ENCODE results near the gene ZNRF3. TPM values are rescaled to one million over a fixed set of nuclear protein-coding genes. Genes with fewer than 3 reads are reported as not detected.

ZNRF3 gene
- total RNA-seq, 2 donors from 2014 or later, result 7.9 to 11.5 TPM

DNA sequence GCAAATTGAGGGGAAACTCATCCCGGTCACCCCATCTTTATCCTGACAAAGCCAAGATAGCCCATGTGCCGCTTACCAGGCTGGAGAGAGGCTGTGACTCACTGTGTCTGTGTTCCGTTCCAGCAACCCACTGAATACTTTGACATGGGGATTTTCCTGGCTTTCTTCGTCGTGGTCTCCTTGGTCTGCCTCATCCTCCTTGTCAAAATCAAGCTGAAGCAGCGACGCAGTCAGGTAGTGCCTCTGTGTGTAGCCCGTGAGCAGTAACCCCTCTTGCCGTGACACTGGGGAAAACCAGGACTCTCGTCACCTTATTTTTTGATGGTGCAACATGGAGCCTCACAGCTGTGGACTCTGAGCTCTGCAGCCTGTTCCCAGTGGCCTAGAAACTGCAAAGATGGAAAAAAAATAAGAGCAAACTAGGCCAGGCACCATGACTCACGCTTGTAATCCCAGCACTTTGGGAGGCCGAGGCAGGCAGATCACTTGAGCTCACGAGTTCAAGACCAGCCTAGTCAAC, 161.3 kb downstream of the ZNRF3 start:
- H3K36me3 ChIP-seq, result peaks cover 39% of the 10 kb centered on the region

DNA sequence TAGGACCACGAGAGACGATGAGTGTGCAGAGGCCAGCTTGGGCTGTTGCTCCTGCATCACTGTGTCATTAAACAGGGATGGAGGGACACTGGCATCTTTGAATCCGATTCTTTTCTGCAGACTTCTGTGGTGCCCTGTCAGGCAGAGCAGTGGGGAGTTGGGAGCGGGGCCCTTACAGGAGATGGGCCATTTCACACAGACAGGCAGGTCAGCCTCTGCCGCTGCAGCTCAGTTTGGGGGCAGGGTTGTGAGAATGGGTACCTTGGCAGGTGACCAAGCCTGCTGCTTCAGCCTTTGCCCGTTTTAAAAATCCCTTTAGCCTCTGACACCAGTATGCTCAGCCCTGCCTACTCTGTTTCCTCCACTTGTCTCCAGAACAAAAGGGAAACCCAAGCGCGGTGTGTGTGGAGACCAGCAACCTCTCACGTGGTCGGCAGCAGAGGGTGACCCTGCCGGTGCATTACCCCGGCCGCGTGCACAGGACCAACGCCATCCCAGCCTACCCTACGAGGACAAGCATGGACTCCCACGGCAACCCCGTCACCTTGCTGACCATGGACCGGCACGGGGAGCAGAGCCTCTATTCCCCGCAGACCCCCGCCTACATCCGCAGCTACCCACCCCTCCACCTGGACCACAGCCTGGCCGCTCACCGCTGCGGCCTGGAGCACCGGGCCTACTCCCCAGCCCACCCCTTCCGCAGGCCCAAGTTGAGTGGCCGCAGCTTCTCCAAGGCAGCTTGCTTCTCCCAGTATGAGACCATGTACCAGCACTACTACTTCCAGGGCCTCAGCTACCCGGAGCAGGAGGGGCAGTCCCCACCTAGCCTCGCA, 165.7 kb downstream of the ZNRF3 start:
- Histone ChIP-seq H3K27me3 (no peaks in the 10 kb centered on the region), H3K36me3 (peaks cover 49% of the 10 kb centered on the region), H3K27ac (no peak overlapping the region), H3K4me1 (peaks cover 0 to 5% of the 10 kb centered on the region in 2 donors), H3K9me3 (no peaks in the 10 kb centered on the region), H3K4me3 (no peak overlapping the region)
- TF ChIP-seq, protein P1, sequence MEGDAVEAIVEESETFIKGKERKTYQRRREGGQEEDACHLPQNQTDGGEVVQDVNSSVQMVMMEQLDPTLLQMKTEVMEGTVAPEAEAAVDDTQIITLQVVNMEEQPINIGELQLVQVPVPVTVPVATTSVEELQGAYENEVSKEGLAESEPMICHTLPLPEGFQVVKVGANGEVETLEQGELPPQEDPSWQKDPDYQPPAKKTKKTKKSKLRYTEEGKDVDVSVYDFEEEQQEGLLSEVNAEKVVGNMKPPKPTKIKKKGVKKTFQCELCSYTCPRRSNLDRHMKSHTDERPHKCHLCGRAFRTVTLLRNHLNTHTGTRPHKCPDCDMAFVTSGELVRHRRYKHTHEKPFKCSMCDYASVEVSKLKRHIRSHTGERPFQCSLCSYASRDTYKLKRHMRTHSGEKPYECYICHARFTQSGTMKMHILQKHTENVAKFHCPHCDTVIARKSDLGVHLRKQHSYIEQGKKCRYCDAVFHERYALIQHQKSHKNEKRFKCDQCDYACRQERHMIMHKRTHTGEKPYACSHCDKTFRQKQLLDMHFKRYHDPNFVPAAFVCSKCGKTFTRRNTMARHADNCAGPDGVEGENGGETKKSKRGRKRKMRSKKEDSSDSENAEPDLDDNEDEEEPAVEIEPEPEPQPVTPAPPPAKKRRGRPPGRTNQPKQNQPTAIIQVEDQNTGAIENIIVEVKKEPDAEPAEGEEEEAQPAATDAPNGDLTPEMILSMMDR (IDR thresholded peaks at IDR 0.05), result no peak
- no peak for DNase-seq (ENCODE audit: low spot score)

More for the DNA sequence above, 161.3 kb downstream of the ZNRF3 start:
- Histone ChIP-seq H3K4me1 (peaks cover 0 to 19% of the 10 kb centered on the region in 2 donors), H3K9me3 (no peaks in the 10 kb centered on the region), H3K27me3 (no peaks in the 10 kb centered on the region), H3K27ac (peak overlapping the region; percentile 31 to 42), H3K4me3 (no peak overlapping the region)
- TF ChIP-seq, protein P1 (IDR thresholded peaks at IDR 0.05), result no peak
- DNase-seq (ENCODE audit: low spot score), result no peak

DNA sequence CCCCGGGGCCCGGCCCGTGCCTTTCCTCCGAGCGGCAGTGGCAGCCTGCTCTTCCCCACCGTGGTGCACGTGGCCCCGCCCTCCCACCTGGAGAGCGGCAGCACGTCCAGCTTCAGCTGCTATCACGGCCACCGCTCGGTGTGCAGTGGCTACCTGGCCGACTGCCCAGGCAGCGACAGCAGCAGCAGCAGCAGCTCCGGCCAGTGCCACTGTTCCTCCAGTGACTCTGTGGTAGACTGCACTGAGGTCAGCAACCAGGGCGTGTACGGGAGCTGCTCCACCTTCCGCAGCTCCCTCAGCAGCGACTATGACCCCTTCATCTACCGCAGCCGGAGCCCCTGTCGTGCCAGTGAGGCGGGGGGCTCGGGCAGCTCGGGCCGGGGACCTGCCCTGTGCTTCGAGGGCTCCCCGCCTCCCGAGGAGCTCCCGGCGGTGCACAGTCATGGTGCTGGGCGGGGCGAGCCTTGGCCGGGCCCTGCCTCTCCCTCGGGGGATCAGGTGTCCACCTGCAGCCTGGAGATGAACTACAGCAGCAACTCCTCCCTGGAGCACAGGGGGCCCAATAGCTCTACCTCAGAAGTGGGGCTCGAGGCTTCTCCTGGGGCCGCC, 166.4 kb downstream of the ZNRF3 start:
- H3K4me1 ChIP-seq, result no peaks in the 10 kb centered on the region
- no peak overlapping the region for H3K4me3 ChIP-seq
- DNase-seq (ENCODE audit: low spot score), result no peak
- H3K36me3 ChIP-seq, result peaks cover 45% of the 10 kb centered on the region
- no peak overlapping the region for H3K27ac ChIP-seq
- no peaks in the 10 kb centered on the region for H3K27me3 ChIP-seq
- TF ChIP-seq, protein P1 (IDR thresholded peaks at IDR 0.05), result no peak
- no peaks in the 10 kb centered on the region for H3K9me3 ChIP-seq

DNA sequence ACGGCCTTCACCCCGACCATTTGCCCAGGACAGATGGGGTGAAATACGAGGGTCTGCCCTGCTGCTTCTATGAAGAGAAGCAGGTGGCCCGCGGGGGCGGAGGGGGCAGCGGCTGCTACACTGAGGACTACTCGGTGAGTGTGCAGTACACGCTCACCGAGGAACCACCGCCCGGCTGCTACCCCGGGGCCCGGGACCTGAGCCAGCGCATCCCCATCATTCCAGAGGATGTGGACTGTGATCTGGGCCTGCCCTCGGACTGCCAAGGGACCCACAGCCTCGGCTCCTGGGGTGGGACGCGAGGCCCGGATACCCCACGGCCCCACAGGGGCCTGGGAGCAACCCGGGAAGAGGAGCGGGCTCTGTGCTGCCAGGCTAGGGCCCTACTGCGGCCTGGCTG, 167.1 kb downstream of the ZNRF3 start:
- peaks cover 41% of the 10 kb centered on the region for H3K36me3 ChIP-seq
- H3K4me1 ChIP-seq, result no peaks in the 10 kb centered on the region
- TF ChIP-seq, protein P1 (IDR thresholded peaks at IDR 0.05), result no peak

DNA sequence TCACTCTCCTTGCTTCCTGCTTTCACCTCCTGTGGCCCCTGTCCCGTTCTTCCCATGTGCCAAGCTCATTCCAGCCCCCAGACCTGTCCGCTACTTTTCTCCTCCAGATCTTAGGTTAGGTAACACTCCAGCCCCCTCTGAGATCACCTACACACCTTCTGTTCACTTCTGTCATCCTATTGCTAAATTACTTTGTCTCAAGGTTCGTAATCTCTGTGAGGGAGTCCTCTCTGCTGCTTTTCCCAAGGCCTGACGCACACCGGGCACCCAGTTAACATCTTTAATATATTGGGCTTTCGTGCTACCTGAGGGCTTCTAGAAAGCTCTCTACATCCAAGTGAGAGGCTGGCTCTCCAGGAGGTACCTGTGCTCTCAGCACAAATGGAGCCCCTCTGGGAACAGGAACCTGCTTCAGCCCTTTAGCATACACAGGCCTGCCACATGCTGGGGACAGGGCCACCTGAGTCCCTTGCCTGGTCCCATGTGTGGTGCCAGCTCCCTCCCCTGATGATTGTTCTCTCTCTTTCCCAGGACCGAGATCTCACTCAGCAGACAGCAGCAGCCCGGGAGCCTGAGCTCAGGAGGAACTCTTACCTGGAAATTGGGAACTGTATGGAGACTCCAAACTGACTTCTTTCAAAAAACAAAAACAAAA, 169.8 kb downstream of the ZNRF3 start:
- no peaks in the 10 kb centered on the region for H3K9me3 ChIP-seq
- peaks cover 22% of the 10 kb centered on the region for H3K36me3 ChIP-seq
- H3K27ac ChIP-seq, result no peak overlapping the region
- DNase-seq (ENCODE audit: low spot score), result no peak
- H3K4me3 ChIP-seq, result no peak overlapping the region
- H3K27me3 ChIP-seq, result no peaks in the 10 kb centered on the region
- H3K4me1 ChIP-seq, result no peaks in the 10 kb centered on the region
- TF ChIP-seq, protein P1 (IDR thresholded peaks at IDR 0.05), result no peak

More for the DNA sequence above, 167.1 kb downstream of the ZNRF3 start:
- Histone ChIP-seq H3K4me3 (no peak overlapping the region), H3K27me3 (no peaks in the 10 kb centered on the region), H3K9me3 (no peaks in the 10 kb centered on the region), H3K27ac (no peak overlapping the region)
- no peak for DNase-seq (ENCODE audit: low spot score)

Data from right atrium auricular region (tissue), 2 donors.